Loucy (cell line): ENCODE results near the gene PXMP4.

ENCODE experiments used
- CTCF ChIP-seq: fragments of 200-600 bp; sonication (generic); conservative IDR thresholded peaks from 2 replicates; pipeline ENCODE4 v1.5.1; 2014; ENCODE audit warnings: mild to moderate bottlenecking, antibody characterized with exemption, low read length
- EZH2phosphoT487 ChIP-seq: fragments of 200-600 bp; IDR thresholded peaks from 2 replicates; pipeline ENCODE4 v1.6.1; 2018; ENCODE audit warnings: antibody characterized with exemption, mild to moderate bottlenecking, moderate library complexity, borderline replicate concordance

GRCh38 chr20:33676652-33677645, 43.2 kb downstream of the PXMP4 start:
- no peak for TF ChIP-seq EZH2phosphoT487
- TF ChIP-seq CTCF: no peak
